Epithelial cell of prostate (primary cell): ENCODE data around the gene ARAP2.

Experiments
- DNase-seq: peaks from one replicate; pipeline ENCODE4 v3.0.0-alpha.2; 2011; ENCODE audit warnings: low read depth, low spot score
- H3K27ac ChIP-seq: fragments of 450-650 bp; 2 replicates; pipeline ENCODE4 v1.5.1; 2017; ENCODE audit warnings: mild to moderate bottlenecking

The ARAP2 gene

GRCh38 chr4:36244257-36245082 is at the start of gene ARAP2:
Gene ARAP2, minus strand, starts transcription at chr4:36244514. Its CDS starts 15,028 bp downstream, at chr4:36229486.
- peak; percentile 43 for DNase-seq
- H3K27ac ChIP-seq, result peak within 1 kb of the TSS; percentile 94

GRCh38 chr4:36292556-36293188 is 48.4 kb upstream of the ARAP2 start:
- peak; percentile 24 for DNase-seq
- peak overlapping the region; percentile 37 for H3K27ac ChIP-seq

- no peak for DNase-seq
Observed at GRCh38 chr4:36290641-36291040, 46.3 kb upstream of the ARAP2 start.

GRCh38 chr4:36288731-36289426 is 44.6 kb upstream of the ARAP2 start:
- H3K27ac ChIP-seq, result no peak overlapping the region
- no peak for DNase-seq

More at GRCh38 chr4:36290641-36291040, 46.3 kb upstream of the ARAP2 start:
- no peak overlapping the region for H3K27ac ChIP-seq

- no peak for DNase-seq
- peak overlapping the region; percentile 41 for H3K27ac ChIP-seq
Observed at GRCh38 chr4:36286481-36286871, 42.2 kb upstream of the ARAP2 start.

GRCh38 chr4:36285784-36286480 is 41.6 kb upstream of the ARAP2 start:
- peak; percentile 73 for DNase-seq
- H3K27ac ChIP-seq, result peak overlapping the region; percentile 41

- no peak for DNase-seq
- H3K27ac ChIP-seq, result no peak overlapping the region
Observed at GRCh38 chr4:36283912-36284465, 39.7 kb upstream of the ARAP2 start.

- no peak overlapping the region for H3K27ac ChIP-seq
- DNase-seq, result no peak
Observed at GRCh38 chr4:36282503-36283030, 38.3 kb upstream of the ARAP2 start.

- DNase-seq, result peak; percentile 62
- H3K27ac ChIP-seq, result peak within 1 kb of the TSS; percentile 70
Observed at GRCh38 chr4:36281384-36282106, 37.2 kb upstream of the ARAP2 start, which contains the start of gene DTHD1. Gene DTHD1, plus strand, starts transcription at chr4:36281616. Its CDS starts 143 bp downstream, at chr4:36281759.

GRCh38 chr4:36280555-36280954 is 36.2 kb upstream of the ARAP2 start:
- H3K27ac ChIP-seq, result peak overlapping the region; percentile 70
- DNase-seq, result no peak

GRCh38 chr4:36278789-36279188 is 34.5 kb upstream of the ARAP2 start:
- peak overlapping the region; percentile 70 for H3K27ac ChIP-seq
- DNase-seq, result peak; percentile 96

GRCh38 chr4:36277533-36277932 is 33.2 kb upstream of the ARAP2 start:
- no peak for DNase-seq
- no peak overlapping the region for H3K27ac ChIP-seq

- H3K27ac ChIP-seq, result peak overlapping the region; percentile 36
- DNase-seq, result no peak
Observed at GRCh38 chr4:36274158-36274557, 29.8 kb upstream of the ARAP2 start.

GRCh38 chr4:36273276-36273675 is 29.0 kb upstream of the ARAP2 start:
- DNase-seq, result peak; percentile 55
- peak overlapping the region; percentile 36 for H3K27ac ChIP-seq

GRCh38 chr4:36269533-36270173 is 25.3 kb upstream of the ARAP2 start:
- no peak for DNase-seq
- H3K27ac ChIP-seq, result no peak overlapping the region

- H3K27ac ChIP-seq, result no peak overlapping the region
- DNase-seq, result no peak
Observed at GRCh38 chr4:36269101-36269500, 24.8 kb upstream of the ARAP2 start.

- DNase-seq, result no peak
- H3K27ac ChIP-seq, result peak overlapping the region; percentile 38
Observed at GRCh38 chr4:36267486-36268268, 23.4 kb upstream of the ARAP2 start.
